ENCODE measurements around the gene SMKR1. TPM values are rescaled to one million over a fixed set of nuclear protein-coding genes. Genes with fewer than 3 reads are reported as not detected.

The SMKR1 gene
- 0.39 TPM in 1 of 2 replicates, not detected in the other for total RNA-seq
- polyA plus RNA-seq: 0.32 and 3.6 TPM in 2 replicates

GRCh38 chr7:129501760-129502707, at the start of gene SMKR1:
TSS of gene SMKR1 (plus strand) at chr7:129502531. CDS start at chr7:129502825, 294 bp downstream.
- H3K4me3 ChIP-seq: peak within 1 kb of the TSS; percentile 58
- no peak for TF ChIP-seq CTCF (IDR thresholded peaks at IDR 0.05; ENCODE audit: low read depth, low read length)
- no peaks in the 10 kb centered on the region for H3K4me1 ChIP-seq (ENCODE audit: low read depth)

GRCh38 chr7:129452589-129453231, 49.6 kb upstream of the SMKR1 start:
- peaks cover 23% of the 10 kb centered on the region for H3K36me3 ChIP-seq
- H3K27ac ChIP-seq: peak overlapping the region; percentile 97

More at GRCh38 chr7:129501760-129502707, at the start of gene SMKR1:
- peak; percentile 73 to 75 for DNase-seq (ENCODE audit: low read depth in 1 of 2, low spot score in 1 of 2)
- no peaks in the 10 kb centered on the region for H3K9me3 ChIP-seq (ENCODE audit: low read depth)
- H3K27ac ChIP-seq: no peak within 1 kb of the TSS
- no peaks in the 10 kb centered on the region for H3K36me3 ChIP-seq
- peaks cover 35% of the 10 kb centered on the region for H3K27me3 ChIP-seq

GRCh38 chr7:129453510-129454248, 48.7 kb upstream of the SMKR1 start:
- H3K27ac ChIP-seq: peak overlapping the region; percentile 97
- H3K9me3 ChIP-seq (ENCODE audit: low read depth): no peaks in the 10 kb centered on the region
- H3K36me3 ChIP-seq: peaks cover 30% of the 10 kb centered on the region
- DNase-seq (ENCODE audit: low read depth in 1 of 2, low spot score in 1 of 2): peak in 1 of 2 donors; percentile 77
- TF ChIP-seq CTCF (IDR thresholded peaks at IDR 0.05; ENCODE audit: low read depth, low read length): no peak
- peaks cover 19% of the 10 kb centered on the region for H3K4me1 ChIP-seq (ENCODE audit: low read depth)
- no peaks in the 10 kb centered on the region for H3K27me3 ChIP-seq
- H3K4me3 ChIP-seq: no peak overlapping the region

More at GRCh38 chr7:129452589-129453231, 49.6 kb upstream of the SMKR1 start:
- TF ChIP-seq CTCF (IDR thresholded peaks at IDR 0.05; ENCODE audit: low read depth, low read length): no peak
- Histone ChIP-seq H3K9me3 (ENCODE audit: low read depth) (no peaks in the 10 kb centered on the region), H3K4me1 (ENCODE audit: low read depth) (peaks cover 19% of the 10 kb centered on the region), H3K27me3 (no peaks in the 10 kb centered on the region), H3K4me3 (no peak overlapping the region)
- no peak for DNase-seq (ENCODE audit: low read depth in 1 of 2, low spot score in 1 of 2)

- peaks cover 19% of the 10 kb centered on the region for H3K4me1 ChIP-seq (ENCODE audit: low read depth)
- peak in 1 of 2 donors; percentile 17 for DNase-seq (ENCODE audit: low read depth in 1 of 2, low spot score in 1 of 2)
- H3K27ac ChIP-seq: peak overlapping the region; percentile 97
- peaks cover 35% of the 10 kb centered on the region for H3K36me3 ChIP-seq
- no peak for TF ChIP-seq CTCF (IDR thresholded peaks at IDR 0.05; ENCODE audit: low read depth, low read length)
- H3K9me3 ChIP-seq (ENCODE audit: low read depth): no peaks in the 10 kb centered on the region
- no peak overlapping the region for H3K4me3 ChIP-seq
- H3K27me3 ChIP-seq: no peaks in the 10 kb centered on the region
These were observed 48.1 kb upstream of the SMKR1 start for GRCh38 chr7:129454249-129454551.

GRCh38 chr7:129456421-129456820, 45.9 kb upstream of the SMKR1 start:
- no peak overlapping the region for H3K27ac ChIP-seq
- peaks cover 19% of the 10 kb centered on the region for H3K4me1 ChIP-seq (ENCODE audit: low read depth)
- TF ChIP-seq CTCF (IDR thresholded peaks at IDR 0.05; ENCODE audit: low read depth, low read length): no peak
- H3K9me3 ChIP-seq (ENCODE audit: low read depth): no peaks in the 10 kb centered on the region
- DNase-seq (ENCODE audit: low read depth in 1 of 2, low spot score in 1 of 2): no peak
- H3K27me3 ChIP-seq: no peaks in the 10 kb centered on the region
- H3K4me3 ChIP-seq: no peak overlapping the region
- H3K36me3 ChIP-seq: peaks cover 54% of the 10 kb centered on the region

Data from cardiac muscle cell (in vitro differentiated cells and primary cell).